ENCODE results near the gene KRTAP5-9.
"Not testable (repeated sequence)": the region's sequence is repeated elsewhere in the genome, so short reads cannot be mapped to it uniquely, and the experiment has no call there.

KRTAP5-9 gene

DNA sequence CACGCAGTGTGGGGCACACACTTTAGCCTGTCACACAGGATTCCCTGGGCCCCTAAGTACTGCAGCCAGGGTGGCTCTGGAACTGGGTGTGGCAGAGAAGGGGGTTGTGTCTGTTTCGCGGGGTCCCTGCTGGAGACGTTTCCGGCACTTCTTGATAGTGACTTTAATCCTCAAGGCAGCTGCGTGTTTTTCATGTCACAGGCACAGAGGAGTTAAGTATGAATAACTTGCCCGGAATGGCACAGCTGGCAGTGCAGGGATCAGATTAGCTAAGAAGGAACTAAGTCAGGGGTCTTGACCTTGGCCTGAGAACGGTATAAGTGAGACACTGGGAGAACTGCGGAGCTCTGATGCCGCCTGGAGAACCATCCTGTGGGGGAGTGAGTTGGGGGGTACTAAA is 28.7 kb upstream of the KRTAP5-9 start:
- H3K27ac ChIP-seq (ENCODE audit: low read length, poor library complexity, severe bottlenecking), result no peak overlapping the region
- 91% methylated on average over 10 of the region's 10 CpGs for WGBS
- no peak overlapping the region for H3K9ac ChIP-seq (ENCODE audit: low read length)
- peaks cover 3% of the 10 kb centered on the region for H3K9me3 ChIP-seq (ENCODE audit: control insufficient read depth, low read length)
- no peak for DNase-seq
- peaks cover 0 to 7% of the 10 kb centered on the region in 2 experiments for H3K36me3 ChIP-seq (ENCODE audit: control insufficient read depth in 1 of 2, insufficient read depth in 2 of 2, low read depth in 1 of 2, low read length in 2 of 2)
- H3K79me1 ChIP-seq (replicated peaks; ENCODE audit: low read length, poor library complexity, severe bottlenecking), result no peaks in the 10 kb centered on the region
- no peak overlapping the region for H2BK15ac ChIP-seq (ENCODE audit: low read depth, poor library complexity, severe bottlenecking)
- no peak overlapping the region for H3K18ac ChIP-seq (ENCODE audit: low read depth in 1 of 2, low read length in 2 of 2)
- no peak overlapping the region for H3K4me2 ChIP-seq (ENCODE audit: low read length, poor library complexity, severe bottlenecking)
- no peak overlapping the region for H2BK120ac ChIP-seq (ENCODE audit: low read depth, low read length)
- no peak overlapping the region for H3K4ac ChIP-seq (ENCODE audit: low read depth in 1 of 2, low read length in 2 of 2)
- H3K4me3 ChIP-seq (ENCODE audit: insufficient read depth in 1 of 2, low read depth in 1 of 2, low read length in 2 of 2), result no peak overlapping the region
- no peaks in the 10 kb centered on the region for H3K27me3 ChIP-seq (ENCODE audit: control insufficient read depth in 1 of 2, insufficient read depth in 1 of 2, low read length in 2 of 2)
- H4K91ac ChIP-seq (ENCODE audit: low read length), result no peak overlapping the region
- no peak overlapping the region for H2AK5ac ChIP-seq (ENCODE audit: low read length, severe bottlenecking)
- H2BK12ac ChIP-seq (ENCODE audit: low read length in 2 of 2), result no peak overlapping the region
- no peak overlapping the region for H3K23ac ChIP-seq (ENCODE audit: low read length in 2 of 2)
- H4K8ac ChIP-seq (ENCODE audit: low read length), result no peak overlapping the region
- H2BK5ac ChIP-seq (ENCODE audit: low read depth, low read length, poor library complexity, severe bottlenecking), result no peak overlapping the region
- H3K4me1 ChIP-seq (ENCODE audit: control insufficient read depth, insufficient read depth, low read depth, low read length), result no peaks in the 10 kb centered on the region
- no peak overlapping the region for H2AFZ ChIP-seq (ENCODE audit: low read depth, low read length)
- no peak overlapping the region for H3K14ac ChIP-seq (ENCODE audit: low read length in 2 of 2)

DNA sequence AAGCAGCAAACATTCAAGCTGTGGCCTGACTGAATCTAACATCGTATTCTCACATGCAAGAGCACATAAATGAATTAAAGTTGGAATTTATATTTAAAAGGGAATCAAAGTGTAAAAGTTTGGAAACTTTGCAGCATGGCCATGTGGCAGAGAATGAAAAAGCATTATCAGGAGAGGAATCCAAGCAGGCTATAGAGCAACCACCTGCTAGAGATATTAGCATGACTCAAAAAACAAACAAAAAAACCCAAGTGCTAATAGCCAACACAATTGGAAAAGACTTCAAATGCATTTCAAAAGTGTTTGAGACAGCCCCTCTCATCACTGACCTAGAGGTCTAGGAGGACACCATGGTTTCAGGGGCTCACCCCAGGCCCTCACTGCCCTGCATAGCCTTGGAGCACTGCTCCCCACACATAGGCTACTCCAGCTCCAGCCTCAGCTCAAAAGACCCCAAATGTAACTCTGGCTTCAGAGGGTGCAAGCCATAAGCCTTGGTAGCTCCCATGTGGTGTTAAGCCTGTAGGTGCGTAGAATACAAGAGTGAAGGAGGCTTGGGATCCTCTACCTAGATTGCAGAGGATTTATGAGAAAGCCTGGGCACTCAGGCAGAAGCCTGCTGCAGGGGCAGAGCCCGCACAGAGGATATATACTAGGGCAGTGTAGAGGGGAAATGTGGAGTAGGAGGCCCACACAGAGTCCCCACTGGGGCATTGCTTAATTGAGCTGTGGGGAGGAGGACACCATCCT is 22.9 kb upstream of the KRTAP5-9 start:
- Histone ChIP-seq H3K9me3 (ENCODE audit: control insufficient read depth, low read length) (peaks cover 3% of the 10 kb centered on the region), H2BK5ac (ENCODE audit: low read depth, low read length, poor library complexity, severe bottlenecking) (no peak overlapping the region), H2BK12ac (ENCODE audit: low read length in 2 of 2) (no peak overlapping the region), H3K4me3 (ENCODE audit: insufficient read depth in 1 of 2, low read depth in 1 of 2, low read length in 2 of 2) (no peak overlapping the region), H3K14ac (ENCODE audit: low read length in 2 of 2) (no peak overlapping the region), H3K4me1 (ENCODE audit: control insufficient read depth, insufficient read depth, low read depth, low read length) (no peaks in the 10 kb centered on the region), H3K79me1 (replicated peaks; ENCODE audit: low read length, poor library complexity, severe bottlenecking) (no peaks in the 10 kb centered on the region), H3K36me3 (ENCODE audit: control insufficient read depth in 1 of 2, insufficient read depth in 2 of 2, low read depth in 1 of 2, low read length in 2 of 2) (peaks cover 0 to 7% of the 10 kb centered on the region in 2 experiments), H3K4ac (ENCODE audit: low read depth in 1 of 2, low read length in 2 of 2) (no peak overlapping the region), H2AK5ac (ENCODE audit: low read length, severe bottlenecking) (no peak overlapping the region), H3K4me2 (ENCODE audit: low read length, poor library complexity, severe bottlenecking) (no peak overlapping the region), H4K8ac (ENCODE audit: low read length) (no peak overlapping the region), H3K27ac (ENCODE audit: low read length, poor library complexity, severe bottlenecking) (no peak overlapping the region), H2BK15ac (ENCODE audit: low read depth, poor library complexity, severe bottlenecking) (no peak overlapping the region), H3K18ac (ENCODE audit: low read depth in 1 of 2, low read length in 2 of 2) (no peak overlapping the region), H3K23ac (ENCODE audit: low read length in 2 of 2) (no peak overlapping the region), H4K91ac (ENCODE audit: low read length) (no peak overlapping the region), H3K9ac (ENCODE audit: low read length) (no peak overlapping the region), H3K27me3 (ENCODE audit: control insufficient read depth in 1 of 2, insufficient read depth in 1 of 2, low read length in 2 of 2) (peaks cover 0 to 8% of the 10 kb centered on the region in 2 experiments), H2BK120ac (ENCODE audit: low read depth, low read length) (no peak overlapping the region), H2AFZ (ENCODE audit: low read depth, low read length) (no peak overlapping the region)
- 58% methylated on average over 3 of the region's 3 CpGs for WGBS
- no peak for DNase-seq

- Histone ChIP-seq H3K18ac (ENCODE audit: low read depth in 1 of 2, low read length in 2 of 2) (no peak overlapping the region), H2AFZ (ENCODE audit: low read depth, low read length) (no peak overlapping the region), H3K4ac (ENCODE audit: low read depth in 1 of 2, low read length in 2 of 2) (no peak overlapping the region), H2BK5ac (ENCODE audit: low read depth, low read length, poor library complexity, severe bottlenecking) (no peak overlapping the region), H3K36me3 (ENCODE audit: control insufficient read depth in 1 of 2, insufficient read depth in 2 of 2, low read depth in 1 of 2, low read length in 2 of 2) (peaks cover 0 to 7% of the 10 kb centered on the region in 2 experiments), H3K9ac (ENCODE audit: low read length) (no peak overlapping the region), H3K4me3 (ENCODE audit: insufficient read depth in 1 of 2, low read depth in 1 of 2, low read length in 2 of 2) (no peak overlapping the region), H3K23ac (ENCODE audit: low read length in 2 of 2) (no peak overlapping the region), H2AK5ac (ENCODE audit: low read length, severe bottlenecking) (no peak overlapping the region), H3K9me3 (ENCODE audit: control insufficient read depth, low read length) (peaks cover 3% of the 10 kb centered on the region), H2BK120ac (ENCODE audit: low read depth, low read length) (no peak overlapping the region), H2BK15ac (ENCODE audit: low read depth, poor library complexity, severe bottlenecking) (no peak overlapping the region), H3K14ac (ENCODE audit: low read length in 2 of 2) (no peak overlapping the region), H3K4me2 (ENCODE audit: low read length, poor library complexity, severe bottlenecking) (no peak overlapping the region), H4K91ac (ENCODE audit: low read length) (no peak overlapping the region), H3K27ac (ENCODE audit: low read length, poor library complexity, severe bottlenecking) (no peak overlapping the region), H3K4me1 (ENCODE audit: control insufficient read depth, insufficient read depth, low read depth, low read length) (no peaks in the 10 kb centered on the region), H4K8ac (ENCODE audit: low read length) (no peak overlapping the region), H3K27me3 (ENCODE audit: control insufficient read depth in 1 of 2, insufficient read depth in 1 of 2, low read length in 2 of 2) (peaks cover 0 to 8% of the 10 kb centered on the region in 2 experiments), H2BK12ac (ENCODE audit: low read length in 2 of 2) (no peak overlapping the region), H3K79me1 (replicated peaks; ENCODE audit: low read length, poor library complexity, severe bottlenecking) (no peaks in the 10 kb centered on the region)
- DNase-seq, result no peak
- WGBS, result 45% methylated on average over 2 of the region's 2 CpGs
Measured at GRCh38 chr11:71525938-71526495, 22.2 kb upstream of the KRTAP5-9 start.

DNA sequence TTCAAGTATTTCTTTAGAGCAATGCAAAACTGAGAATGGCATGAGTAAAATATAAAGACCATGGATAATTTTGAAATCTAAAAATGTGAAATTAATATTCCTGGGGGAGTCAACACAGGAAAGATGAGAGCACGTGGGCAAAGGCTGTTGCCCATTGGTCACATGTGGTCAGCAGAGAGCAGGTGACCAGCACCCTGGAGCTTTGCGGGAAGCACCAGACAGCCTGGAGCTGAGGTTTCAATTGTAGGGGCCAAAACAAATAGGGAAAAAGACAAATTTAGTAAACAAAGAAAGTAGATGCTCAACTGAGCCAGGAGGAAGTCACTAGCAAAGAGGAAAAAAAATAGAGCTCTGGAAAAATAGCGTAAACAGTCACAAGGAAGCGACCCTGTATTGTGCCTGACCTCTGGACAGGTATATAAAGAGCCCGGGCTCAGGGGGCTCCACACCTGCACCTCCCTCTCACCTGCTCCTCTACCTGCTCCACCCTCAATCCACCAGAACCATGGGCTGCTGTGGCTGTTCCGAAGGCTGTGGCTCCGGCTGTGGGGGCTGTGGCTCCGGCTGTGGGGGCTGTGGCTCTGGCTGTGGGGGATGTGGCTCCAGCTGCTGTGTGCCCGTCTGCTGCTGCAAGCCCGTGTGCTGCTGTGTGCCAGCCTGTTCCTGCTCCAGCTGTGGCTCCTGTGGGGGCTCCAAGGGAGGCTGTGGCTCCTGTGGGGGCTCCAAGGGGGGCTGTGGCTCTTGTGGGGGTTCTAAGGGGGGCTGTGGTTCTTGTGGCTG is 21.2 kb upstream of the KRTAP5-9 start, which contains the start of gene KRTAP5-7:
TSS of gene KRTAP5-7 (plus strand) at position 472 of the 780 bp plus-strand sequence. CDS start at position 506, 34 bp downstream.
- not testable (repeated sequence) for H2AFZ ChIP-seq (ENCODE audit: low read depth, low read length); H2AK5ac ChIP-seq (ENCODE audit: low read length, severe bottlenecking); H4K91ac ChIP-seq (ENCODE audit: low read length)

More for the DNA sequence above, 21.2 kb upstream of the KRTAP5-9 start, which contains the start of gene KRTAP5-7:
- H2BK12ac ChIP-seq (ENCODE audit: low read length in 2 of 2); H2BK5ac ChIP-seq (ENCODE audit: low read depth, low read length, poor library complexity, severe bottlenecking); H3K79me1 ChIP-seq (replicated peaks; ENCODE audit: low read length, poor library complexity, severe bottlenecking); H3K4ac ChIP-seq (ENCODE audit: low read depth in 1 of 2, low read length in 2 of 2); H3K23ac ChIP-seq (ENCODE audit: low read length in 2 of 2); H3K4me2 ChIP-seq (ENCODE audit: low read length, poor library complexity, severe bottlenecking); H3K27ac ChIP-seq (ENCODE audit: low read length, poor library complexity, severe bottlenecking); H3K4me3 ChIP-seq (ENCODE audit: insufficient read depth in 1 of 2, low read depth in 1 of 2, low read length in 2 of 2); H2BK120ac ChIP-seq (ENCODE audit: low read depth, low read length); DNase-seq; H2BK15ac ChIP-seq (ENCODE audit: low read depth, poor library complexity, severe bottlenecking); H3K9ac ChIP-seq (ENCODE audit: low read length); H3K36me3 ChIP-seq (ENCODE audit: control insufficient read depth in 1 of 2, insufficient read depth in 2 of 2, low read depth in 1 of 2, low read length in 2 of 2); H3K18ac ChIP-seq (ENCODE audit: low read depth in 1 of 2, low read length in 2 of 2); H3K4me1 ChIP-seq (ENCODE audit: control insufficient read depth, insufficient read depth, low read depth, low read length); H3K9me3 ChIP-seq (ENCODE audit: control insufficient read depth, low read length): not testable (repeated sequence)
- H3K14ac ChIP-seq (ENCODE audit: low read length in 2 of 2), result peak within 1 kb of the TSS in 1 of 2 experiments; percentile 93
- 70% methylated on average over 3 of the region's 10 CpGs for WGBS
- H3K27me3 ChIP-seq (ENCODE audit: control insufficient read depth in 1 of 2, insufficient read depth in 1 of 2, low read length in 2 of 2), result peaks cover 0 to 11% of the 10 kb centered on the region in 2 experiments
- peak within 1 kb of the TSS; percentile 69 for H4K8ac ChIP-seq (ENCODE audit: low read length)
